Embryonic facial prominence (tissue), 1 donor: ENCODE results near the gene GRAP.

Experiments used
- DNase-seq: peaks from one replicate; pipeline ENCODE4 v3.0.0-alpha.2; 2016; ENCODE audit errors: extremely low spot score

The GRAP gene

GRCh38 chr17:18984273-18985114 lies 62.3 kb downstream of the GRAP start:
- DNase-seq: no peak

- DNase-seq: no peak
These were observed 64.9 kb downstream of the GRAP start for GRCh38 chr17:18981642-18982424.

GRCh38 chr17:18981335-18981641 lies 65.5 kb downstream of the GRAP start:
- no peak for DNase-seq

GRCh38 chr17:18980682-18981334 lies 65.9 kb downstream of the GRAP start:
- no peak for DNase-seq

- no peak for DNase-seq
These were observed 68.1 kb downstream of the GRAP start for GRCh38 chr17:18978655-18979054.

GRCh38 chr17:18978050-18978449 lies 68.7 kb downstream of the GRAP start:
- no peak for DNase-seq

GRCh38 chr17:18977646-18978045 lies 69.1 kb downstream of the GRAP start:
- no peak for DNase-seq

GRCh38 chr17:18977021-18977420 lies 69.7 kb downstream of the GRAP start:
- DNase-seq: no peak

GRCh38 chr17:18976201-18976600 lies 70.6 kb downstream of the GRAP start:
- no peak for DNase-seq

GRCh38 chr17:18975597-18975996 lies 71.2 kb downstream of the GRAP start:
- DNase-seq: no peak

- DNase-seq: no peak
These were observed 72.2 kb downstream of the GRAP start for GRCh38 chr17:18974407-18975149.

- no peak for DNase-seq
These were observed 75.0 kb downstream of the GRAP start for GRCh38 chr17:18971801-18972200.
